Esophagus muscularis mucosa (tissue), 4 donors: ENCODE results near the gene BZW2. TPM values are rescaled to one million over a fixed set of nuclear protein-coding genes. Genes with fewer than 3 reads are reported as not detected.

Experiments used
- DNase-seq: peaks from one replicate; pipeline ENCODE4 v3.0.0-alpha.2; 2017; ENCODE audit errors: extremely low spot score
- H3K27ac ChIP-seq, 4 donors: fragments of 200-600 bp; sonication (generic); replicated peaks in 1 of 4; 1 replicate in 3 of 4; 2 replicates in 1 of 4; pipeline ENCODE4 v1.5.1; 2016 to 2019; ENCODE audit warnings: mild to moderate bottlenecking in 1 of 4
- H3K27me3 ChIP-seq, 4 donors: fragments of 200-600 bp; sonication (generic); one replicate each; pipeline versions ENCODE4 v1.5.1 to v1.6.0; 2016 to 2019
- H3K36me3 ChIP-seq, 4 donors: fragments of 200-600 bp; sonication (generic); one replicate each; pipeline ENCODE4 v1.5.1; 2016 to 2019
- H3K4me1 ChIP-seq, 4 donors: fragments of 200-600 bp; sonication (generic); one replicate each; pipeline ENCODE4 v1.5.1; 2016 to 2019
- H3K4me3 ChIP-seq, 4 donors: fragments of 200-600 bp; sonication (generic); 1 replicate in 2 of 4; 2 replicates in 2 of 4; pipeline ENCODE4 v1.5.1; 2016 to 2019; ENCODE audit warnings: mild to moderate bottlenecking in 4 of 4, moderate library complexity in 1 of 4
- H3K9me3 ChIP-seq, 4 donors: fragments of 200-600 bp; sonication (generic); 1 replicate in 3 of 4; 2 replicates in 1 of 4; pipeline ENCODE4 v1.5.1; 2016 to 2019
- EP300 ChIP-seq: sonication (generic); formaldehyde crosslinking; IDR thresholded peaks from one replicate; pipeline ENCODE4 v1.6.1; 2017; ENCODE audit warnings: antibody characterized with exemption
- POLR2A ChIP-seq: fragments of 450-650 bp; IDR thresholded peaks from one replicate; pipeline ENCODE4 v1.6.1; 2017; ENCODE audit warnings: antibody characterized with exemption, moderate library complexity, mild to moderate bottlenecking, low read depth
- POLR2AphosphoS5 ChIP-seq, 2 donors: sonication (generic); formaldehyde crosslinking; IDR thresholded peaks; one replicate each; pipeline ENCODE4 v1.6.1; 2017; ENCODE audit warnings: antibody characterized with exemption in 2 of 2
- WGBS: methylation state at CpG from one replicate; pipeline ENCODE4 v1.1.5; 2018; 5-methylcytosine and 5-hydroxymethylcytosine counted together
- intact Hi-C: fragments of 100-400 bp; cut with DNase I; formaldehyde crosslinking; loops from one replicate; pipeline ENCODE4 v1.15.1; 2023
- total RNA-seq, 4 donors: library from RNA; depleted of rRNA; stranded (reverse); fragments of >200 nt; gene quantifications; one replicate each; pipeline versions ENCODE4 v1.1.0 to v1.2.1, GENCODE V29; 2016
- TF ChIP-seq, protein P1 (sequence below), 3 experiments: fragments of 200-600 bp in 2 of 3; fragments of 450-650 bp in 1 of 3; sonication (generic) in 2 of 3; IDR thresholded peaks; one replicate each; pipeline ENCODE4 v1.5.1; 2017 to 2019; ENCODE audit warnings: antibody characterized with exemption in 3 of 3, mild to moderate bottlenecking in 2 of 3, moderate library complexity in 1 of 3

BZW2 gene
- total RNA-seq, 4 donors from 2014 or later: 48.1 to 73.9 (median 62.4) TPM

- 91% methylated on average over 3 of the region's 3 CpGs for WGBS
- Histone ChIP-seq H3K27me3 (no peaks in the 10 kb centered on the region), H3K4me3 (no peak overlapping the region), H3K36me3 (no peaks in the 10 kb centered on the region), H3K9me3 (no peaks in the 10 kb centered on the region), H3K4me1 (peaks cover 0 to 17% (median 5%) of the 10 kb centered on the region in 4 donors), H3K27ac (no peak overlapping the region)
- intact Hi-C loops: no loop called here
- TF ChIP-seq EP300 (no peak), POLR2A (no peak), POLR2AphosphoS5 (IDR thresholded peaks at IDR 0.05) (no peak)
- TF ChIP-seq, protein P1, sequence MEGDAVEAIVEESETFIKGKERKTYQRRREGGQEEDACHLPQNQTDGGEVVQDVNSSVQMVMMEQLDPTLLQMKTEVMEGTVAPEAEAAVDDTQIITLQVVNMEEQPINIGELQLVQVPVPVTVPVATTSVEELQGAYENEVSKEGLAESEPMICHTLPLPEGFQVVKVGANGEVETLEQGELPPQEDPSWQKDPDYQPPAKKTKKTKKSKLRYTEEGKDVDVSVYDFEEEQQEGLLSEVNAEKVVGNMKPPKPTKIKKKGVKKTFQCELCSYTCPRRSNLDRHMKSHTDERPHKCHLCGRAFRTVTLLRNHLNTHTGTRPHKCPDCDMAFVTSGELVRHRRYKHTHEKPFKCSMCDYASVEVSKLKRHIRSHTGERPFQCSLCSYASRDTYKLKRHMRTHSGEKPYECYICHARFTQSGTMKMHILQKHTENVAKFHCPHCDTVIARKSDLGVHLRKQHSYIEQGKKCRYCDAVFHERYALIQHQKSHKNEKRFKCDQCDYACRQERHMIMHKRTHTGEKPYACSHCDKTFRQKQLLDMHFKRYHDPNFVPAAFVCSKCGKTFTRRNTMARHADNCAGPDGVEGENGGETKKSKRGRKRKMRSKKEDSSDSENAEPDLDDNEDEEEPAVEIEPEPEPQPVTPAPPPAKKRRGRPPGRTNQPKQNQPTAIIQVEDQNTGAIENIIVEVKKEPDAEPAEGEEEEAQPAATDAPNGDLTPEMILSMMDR (IDR thresholded peaks at IDR 0.05): no peak
- DNase-seq: no peak
These were observed 94.6 kb downstream of the BZW2 start for GRCh38 chr7:16740623-16740953.

DNA sequence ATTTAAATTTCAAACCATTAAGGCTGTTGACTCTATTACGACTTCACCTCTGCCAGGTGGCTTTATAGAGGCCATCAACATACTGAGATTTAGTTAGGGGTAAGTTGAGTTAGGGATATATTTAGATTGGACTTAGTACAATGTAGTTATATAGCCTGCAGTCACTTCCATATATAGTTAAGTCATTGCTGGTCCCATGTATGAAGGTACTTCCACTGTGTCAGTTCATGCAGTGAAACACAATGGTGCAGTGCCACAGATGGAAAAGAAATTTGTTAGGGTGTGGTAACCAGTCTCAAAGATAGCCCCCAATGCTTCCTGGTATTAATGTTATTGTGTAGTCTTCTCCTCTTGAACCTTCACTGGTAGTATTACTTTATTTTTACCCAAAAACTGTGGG lies 95.0 kb downstream of the BZW2 start:
- WGBS: 28% methylated on average over 1 of the region's 1 CpG
- no peak overlapping the region for H3K27ac ChIP-seq
- intact Hi-C loops: no loop called here

DNA sequence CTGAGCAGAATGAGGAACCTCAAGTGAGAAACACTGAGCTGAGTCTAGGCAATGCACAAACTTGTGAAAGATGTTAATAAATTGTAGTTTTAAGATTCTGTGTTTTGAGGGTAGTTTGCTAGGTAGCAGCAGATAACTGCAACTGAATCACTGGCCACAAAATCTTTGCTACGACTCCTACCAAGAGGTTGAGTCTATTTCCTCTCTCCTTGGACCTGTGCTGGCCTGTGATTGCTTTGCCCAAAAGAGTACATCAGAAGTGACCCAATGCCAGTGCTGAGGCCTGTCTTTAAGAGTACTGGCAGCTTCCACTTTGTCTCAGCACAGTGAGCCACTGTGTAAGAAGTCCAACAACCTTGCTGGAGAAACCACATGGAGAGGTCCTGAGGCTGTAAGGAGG lies 95.7 kb downstream of the BZW2 start:
- no peaks in the 10 kb centered on the region for H3K27me3 ChIP-seq
- no peak overlapping the region for H3K4me3 ChIP-seq
- DNase-seq: no peak
- peaks cover 0 to 17% (median 5%) of the 10 kb centered on the region in 4 donors for H3K4me1 ChIP-seq
- H3K9me3 ChIP-seq: no peaks in the 10 kb centered on the region
- no peaks in the 10 kb centered on the region for H3K36me3 ChIP-seq
- intact Hi-C loops: no loop called here
- H3K27ac ChIP-seq: no peak overlapping the region
- TF ChIP-seq POLR2AphosphoS5 (IDR thresholded peaks at IDR 0.05) (no peak), POLR2A (no peak), EP300 (no peak)
- TF ChIP-seq, protein P1 (IDR thresholded peaks at IDR 0.05): no peak
- 100% methylated on average over 1 of the region's 1 CpG for WGBS

More for the DNA sequence above, 95.0 kb downstream of the BZW2 start:
- Histone ChIP-seq H3K4me1 (peaks cover 0 to 17% (median 5%) of the 10 kb centered on the region in 4 donors), H3K9me3 (no peaks in the 10 kb centered on the region), H3K4me3 (no peak overlapping the region), H3K36me3 (no peaks in the 10 kb centered on the region), H3K27me3 (no peaks in the 10 kb centered on the region)
- no peak for DNase-seq
- TF ChIP-seq POLR2A (no peak), POLR2AphosphoS5 (IDR thresholded peaks at IDR 0.05) (no peak), EP300 (no peak)
- TF ChIP-seq, protein P1 (IDR thresholded peaks at IDR 0.05): no peak

GRCh38 chr7:16742547-16742946 lies 96.6 kb downstream of the BZW2 start:
- no peaks in the 10 kb centered on the region for H3K36me3 ChIP-seq
- intact Hi-C loops: no loop called here
- WGBS: 98% methylated on average over 3 of the region's 3 CpGs
- H3K9me3 ChIP-seq: no peaks in the 10 kb centered on the region
- no peak for DNase-seq
- TF ChIP-seq POLR2AphosphoS5 (IDR thresholded peaks at IDR 0.05): no peak
- TF ChIP-seq, protein P1 (IDR thresholded peaks at IDR 0.05): no peak
- no peak for TF ChIP-seq EP300
- TF ChIP-seq POLR2A: no peak
- peaks cover 0 to 20% (median 10%) of the 10 kb centered on the region in 4 donors for H3K4me1 ChIP-seq
- no peak overlapping the region for H3K27ac ChIP-seq
- no peaks in the 10 kb centered on the region for H3K27me3 ChIP-seq
- H3K4me3 ChIP-seq: no peak overlapping the region

DNA sequence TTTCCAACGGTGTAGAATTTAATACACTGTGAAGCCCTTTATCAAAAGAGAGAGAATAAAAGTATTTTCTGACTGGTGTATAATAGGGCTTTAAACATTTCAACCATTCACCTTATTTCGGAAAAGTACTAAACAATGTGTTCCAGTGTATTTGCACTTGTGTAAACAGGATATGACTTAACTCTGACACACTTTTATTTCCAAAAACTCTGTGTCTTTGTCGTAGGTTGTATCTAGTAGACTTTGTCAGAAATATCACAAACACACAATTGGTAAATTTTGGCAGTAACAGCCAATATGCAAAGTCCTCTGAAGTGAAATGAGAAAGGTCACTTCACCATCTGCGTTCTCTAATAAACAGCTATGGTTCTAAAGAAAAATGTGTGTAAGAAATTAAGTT lies 97.3 kb downstream of the BZW2 start:
- Histone ChIP-seq H3K36me3 (no peaks in the 10 kb centered on the region), H3K27ac (peak overlapping the region in 1 of 4 donors; percentile 20), H3K4me3 (no peak overlapping the region), H3K27me3 (no peaks in the 10 kb centered on the region), H3K4me1 (peaks cover 0 to 20% (median 10%) of the 10 kb centered on the region in 4 donors), H3K9me3 (no peaks in the 10 kb centered on the region)
- intact Hi-C loops: no loop called here
- DNase-seq: no peak
- TF ChIP-seq EP300 (no peak), POLR2AphosphoS5 (IDR thresholded peaks at IDR 0.05) (no peak), POLR2A (no peak)
- TF ChIP-seq, protein P1 (IDR thresholded peaks at IDR 0.05): no peak
- WGBS: 54% methylated on average over 4 of the region's 4 CpGs
